Measurements from ENCODE around the gene SYNE3. TPM values are rescaled to one million over a fixed set of nuclear protein-coding genes. Genes with fewer than 3 reads are reported as not detected.

Gene SYNE3
- total and polyA plus RNA-seq, 4 donors: 3.0 to 61.5 (median 23.0) TPM

- no peaks in the 10 kb centered on the region for H3K9me3 ChIP-seq (ENCODE audit: control insufficient read depth, low read length)
- DNase-seq (no peak), ATAC-seq (ENCODE audit: low FRiP score) (no peak)
- no peak overlapping the region for H3K4me3 ChIP-seq (ENCODE audit: low read length in 2 of 2)
- no peaks in the 10 kb centered on the region for H3K27me3 ChIP-seq (ENCODE audit: control insufficient read depth in 1 of 2, insufficient read depth in 2 of 2, low read length in 1 of 2)
- intact Hi-C loops (cut with DNase I): loop anchor here in 1 of 2 donors (10.0 kb wide), 3 partner anchors 216 to 1186 kb away; partner anchors contain the start of gene CLMN
- WGBS, 2 donors: 63 to 69% methylated on average over 13 of the region's 13 CpGs
- H3K4me1 ChIP-seq (ENCODE audit: control insufficient read depth in 1 of 2, insufficient read depth in 2 of 2, low read length in 2 of 2): peaks cover 0 to 13% of the 10 kb centered on the region in 2 donors
- no peaks in the 10 kb centered on the region for H3K36me3 ChIP-seq (ENCODE audit: control insufficient read depth in 1 of 2, insufficient read depth in 2 of 2, low read length in 1 of 2)
- H3K27ac ChIP-seq (ENCODE audit: low read depth in 1 of 2, low read length in 2 of 2): peak overlapping the region in 1 of 2 donors; percentile 72
These were observed 14.2 kb upstream of the SYNE3 start for GRCh38 chr14:95530473-95531276.

GRCh38 chr14:95529216-95529615 is 12.8 kb upstream of the SYNE3 start:
- Histone ChIP-seq H3K4me1 (ENCODE audit: control insufficient read depth in 1 of 2, insufficient read depth in 2 of 2, low read length in 2 of 2) (peaks cover 0 to 13% of the 10 kb centered on the region in 2 donors), H3K27me3 (ENCODE audit: control insufficient read depth in 1 of 2, insufficient read depth in 2 of 2, low read length in 1 of 2) (no peaks in the 10 kb centered on the region), H3K27ac (ENCODE audit: low read depth in 1 of 2, low read length in 2 of 2) (no peak overlapping the region)

GRCh38 chr14:95527387-95528002 is 11.0 kb upstream of the SYNE3 start:
- no peaks in the 10 kb centered on the region for H3K9me3 ChIP-seq (ENCODE audit: control insufficient read depth, low read length)
- H3K36me3 ChIP-seq (ENCODE audit: control insufficient read depth in 1 of 2, insufficient read depth in 2 of 2, low read length in 1 of 2): no peaks in the 10 kb centered on the region
- 24 to 28% methylated on average over 4 of the region's 4 CpGs for WGBS, 2 donors
- H3K4me3 ChIP-seq (ENCODE audit: low read length in 2 of 2): no peak overlapping the region
- peak in 1 of 2 donors; percentile 68 for DNase-seq
- ATAC-seq (ENCODE audit: low FRiP score): peak; percentile 90
- H3K4me1 ChIP-seq (ENCODE audit: control insufficient read depth in 1 of 2, insufficient read depth in 2 of 2, low read length in 2 of 2): peaks cover 0 to 13% of the 10 kb centered on the region in 2 donors
- peak overlapping the region in 1 of 2 donors; percentile 60 for H3K27ac ChIP-seq (ENCODE audit: low read depth in 1 of 2, low read length in 2 of 2)
- H3K27me3 ChIP-seq (ENCODE audit: control insufficient read depth in 1 of 2, insufficient read depth in 2 of 2, low read length in 1 of 2): no peaks in the 10 kb centered on the region
- intact Hi-C loops (cut with DNase I): loop anchor here (1.0 to 2.0 kb wide), 2 partner anchors 84 to 85 kb away; no protein-coding TSS in a partner anchor

More at GRCh38 chr14:95529216-95529615, 12.8 kb upstream of the SYNE3 start:
- intact Hi-C loops (cut with DNase I): no loop called here
- 86 to 93% methylated on average over 7 of the region's 7 CpGs for WGBS, 2 donors
- Histone ChIP-seq H3K36me3 (ENCODE audit: control insufficient read depth in 1 of 2, insufficient read depth in 2 of 2, low read length in 1 of 2) (no peaks in the 10 kb centered on the region), H3K9me3 (ENCODE audit: control insufficient read depth, low read length) (no peaks in the 10 kb centered on the region), H3K4me3 (ENCODE audit: low read length in 2 of 2) (no peak overlapping the region)
- DNase-seq (no peak), ATAC-seq (ENCODE audit: low FRiP score) (no peak)

- H3K4me3 ChIP-seq (ENCODE audit: low read length in 2 of 2): no peak overlapping the region
- peaks cover 0 to 13% of the 10 kb centered on the region in 2 donors for H3K4me1 ChIP-seq (ENCODE audit: control insufficient read depth in 1 of 2, insufficient read depth in 2 of 2, low read length in 2 of 2)
- H3K9me3 ChIP-seq (ENCODE audit: control insufficient read depth, low read length): no peaks in the 10 kb centered on the region
- H3K27ac ChIP-seq (ENCODE audit: low read depth in 1 of 2, low read length in 2 of 2): peak overlapping the region; percentile 60 to 97
- 5 to 8% methylated on average over 9 of the region's 9 CpGs for WGBS, 2 donors
- ATAC-seq (ENCODE audit: low FRiP score): peak; percentile 58
- intact Hi-C loops (cut with DNase I): loop anchor here (1.0 to 2.0 kb wide), 2 partner anchors 83 to 84 kb away; no protein-coding TSS in a partner anchor
- DNase-seq: peak in 1 of 2 donors; percentile 53
- H3K27me3 ChIP-seq (ENCODE audit: control insufficient read depth in 1 of 2, insufficient read depth in 2 of 2, low read length in 1 of 2): no peaks in the 10 kb centered on the region
- no peaks in the 10 kb centered on the region for H3K36me3 ChIP-seq (ENCODE audit: control insufficient read depth in 1 of 2, insufficient read depth in 2 of 2, low read length in 1 of 2)
These were observed 10.3 kb upstream of the SYNE3 start for GRCh38 chr14:95526483-95527386.

GRCh38 chr14:95525999-95526398 is 9.5 kb upstream of the SYNE3 start:
- H3K9me3 ChIP-seq (ENCODE audit: control insufficient read depth, low read length): no peaks in the 10 kb centered on the region
- H3K4me1 ChIP-seq (ENCODE audit: control insufficient read depth in 1 of 2, insufficient read depth in 2 of 2, low read length in 2 of 2): peaks cover 0 to 13% of the 10 kb centered on the region in 2 donors
- DNase-seq: no peak
- no peaks in the 10 kb centered on the region for H3K27me3 ChIP-seq (ENCODE audit: control insufficient read depth in 1 of 2, insufficient read depth in 2 of 2, low read length in 1 of 2)
- WGBS, 2 donors: 52 to 61% methylated on average over 5 of the region's 5 CpGs
- ATAC-seq (ENCODE audit: low FRiP score): no peak
- intact Hi-C loops (cut with DNase I): loop anchor here in 1 of 2 donors (2.0 kb wide), 1 partner anchor 83 kb away; no protein-coding TSS in a partner anchor
- peak overlapping the region; percentile 58 to 92 for H3K27ac ChIP-seq (ENCODE audit: low read depth in 1 of 2, low read length in 2 of 2)
- no peaks in the 10 kb centered on the region for H3K36me3 ChIP-seq (ENCODE audit: control insufficient read depth in 1 of 2, insufficient read depth in 2 of 2, low read length in 1 of 2)
- H3K4me3 ChIP-seq (ENCODE audit: low read length in 2 of 2): no peak overlapping the region

GRCh38 chr14:95524706-95525512 is 8.5 kb upstream of the SYNE3 start:
- DNase-seq: no peak
- intact Hi-C loops (cut with DNase I): no loop called here
- Histone ChIP-seq H3K27me3 (ENCODE audit: control insufficient read depth in 1 of 2, insufficient read depth in 2 of 2, low read length in 1 of 2) (no peaks in the 10 kb centered on the region), H3K36me3 (ENCODE audit: control insufficient read depth in 1 of 2, insufficient read depth in 2 of 2, low read length in 1 of 2) (no peaks in the 10 kb centered on the region), H3K27ac (ENCODE audit: low read depth in 1 of 2, low read length in 2 of 2) (no peak overlapping the region), H3K4me1 (ENCODE audit: control insufficient read depth in 1 of 2, insufficient read depth in 2 of 2, low read length in 2 of 2) (peaks cover 0 to 11% of the 10 kb centered on the region in 2 donors), H3K4me3 (ENCODE audit: low read length in 2 of 2) (no peak overlapping the region), H3K9me3 (ENCODE audit: control insufficient read depth, low read length) (no peaks in the 10 kb centered on the region)
- ATAC-seq (ENCODE audit: low FRiP score): no peak
- WGBS, 2 donors: 91% methylated on average over 6 of the region's 6 CpGs

- ATAC-seq (ENCODE audit: low FRiP score) (no peak), DNase-seq (no peak)
- intact Hi-C loops (cut with DNase I): no loop called here
- Histone ChIP-seq H3K27ac (ENCODE audit: low read depth in 1 of 2, low read length in 2 of 2) (no peak overlapping the region), H3K9me3 (ENCODE audit: control insufficient read depth, low read length) (no peaks in the 10 kb centered on the region), H3K4me1 (ENCODE audit: control insufficient read depth in 1 of 2, insufficient read depth in 2 of 2, low read length in 2 of 2) (peaks cover 2 to 11% of the 10 kb centered on the region in 2 donors), H3K4me3 (ENCODE audit: low read length in 2 of 2) (no peak overlapping the region), H3K27me3 (ENCODE audit: control insufficient read depth in 1 of 2, insufficient read depth in 2 of 2, low read length in 1 of 2) (no peaks in the 10 kb centered on the region), H3K36me3 (ENCODE audit: control insufficient read depth in 1 of 2, insufficient read depth in 2 of 2, low read length in 1 of 2) (no peaks in the 10 kb centered on the region)
- 31 to 37% methylated on average over 11 of the region's 11 CpGs for whole genome bisulfite sequencing, 2 donors
These were observed 7.5 kb upstream of the SYNE3 start for GRCh38 chr14:95523815-95524448.
